ENCODE data around the gene AUTS2.

- no peak for TF ChIP-seq POLR2AphosphoS5 (IDR thresholded peaks at IDR 0.05; ENCODE audit: low read depth)
- TF ChIP-seq CTCF (IDR thresholded peaks at IDR 0.05; ENCODE audit: insufficient read depth, low read length), result no peak
- no peak for TF ChIP-seq REST (IDR thresholded peaks at IDR 0.05; ENCODE audit: insufficient replicate concordance, low read depth)
These were observed 1178.4 kb downstream of the AUTS2 start for GRCh38 chr7:70776627-70777101.

All from HL-60 (cell line).